DMS 273 (cell line): Measurements from ENCODE around the gene EEA1.

Source experiments
- DNase-seq: peaks from one replicate; lab custom pipeline; 2025; ENCODE audit not compliant: unreplicated experiment; lab: John Stamatoyannopoulos, UW

The EEA1 gene

DNA sequence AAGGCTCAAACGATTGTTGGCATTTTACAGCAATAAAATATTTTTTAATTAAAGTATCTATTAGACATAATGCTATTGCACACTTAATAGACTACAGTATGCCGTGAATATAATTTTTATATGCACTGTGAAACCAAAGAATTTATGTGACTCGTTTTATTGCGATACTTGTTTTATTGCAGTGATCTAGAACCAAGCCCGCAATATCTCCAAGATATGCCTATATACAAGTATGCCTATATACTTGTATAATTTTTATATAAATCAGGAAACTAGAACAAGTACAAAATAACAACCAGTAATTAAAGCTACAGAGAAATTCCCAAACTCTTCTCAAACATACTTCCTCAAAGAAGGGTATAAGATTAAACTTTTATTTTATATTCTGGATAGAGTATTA, 31.3 kb downstream of the EEA1 start:
- no peak for DNase-seq

DNA sequence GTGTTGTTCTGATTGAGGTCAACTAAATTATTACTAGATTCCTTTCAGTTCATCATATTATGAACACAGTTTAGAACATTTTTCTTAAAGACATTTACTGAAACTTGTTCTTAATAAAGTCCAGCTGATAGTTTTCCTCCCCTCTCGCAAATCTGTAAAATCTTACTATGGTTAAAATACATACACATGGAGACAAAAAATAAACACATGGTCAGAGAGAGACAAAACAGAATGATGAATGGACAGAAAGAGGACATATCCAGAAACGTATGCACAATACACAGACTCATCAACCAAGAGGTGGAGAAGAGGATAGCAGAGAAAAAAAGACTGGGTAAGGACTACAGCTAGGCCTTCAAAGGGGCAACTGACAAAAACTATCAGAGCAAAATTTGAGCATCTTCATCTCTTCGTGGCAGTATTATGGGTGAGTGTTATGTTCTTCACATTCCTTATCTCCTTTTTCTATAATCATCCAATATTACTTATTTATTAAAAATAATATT, 38.4 kb downstream of the EEA1 start:
- no peak for DNase-seq

DNA sequence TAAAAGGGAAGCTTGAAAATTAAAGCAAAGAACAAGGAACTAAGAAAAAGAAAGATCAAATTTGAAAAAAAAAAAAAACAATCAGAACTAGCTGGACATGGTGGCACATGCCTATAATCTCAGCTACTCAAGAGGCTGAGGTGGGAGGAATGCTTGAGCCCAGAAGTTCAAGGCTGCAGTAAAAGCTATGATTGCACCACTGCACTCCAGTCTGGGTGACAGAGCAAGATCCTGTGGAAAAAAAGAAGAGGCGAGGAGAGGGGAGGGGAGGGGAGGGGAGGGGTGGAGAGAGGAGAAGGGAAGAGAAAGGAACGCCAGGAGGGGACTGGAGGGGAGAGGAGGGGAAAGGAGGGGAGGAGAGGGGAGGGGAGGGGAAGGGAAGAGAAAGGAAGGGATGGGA, 43.0 kb downstream of the EEA1 start:
- DNase-seq = no peak

DNA sequence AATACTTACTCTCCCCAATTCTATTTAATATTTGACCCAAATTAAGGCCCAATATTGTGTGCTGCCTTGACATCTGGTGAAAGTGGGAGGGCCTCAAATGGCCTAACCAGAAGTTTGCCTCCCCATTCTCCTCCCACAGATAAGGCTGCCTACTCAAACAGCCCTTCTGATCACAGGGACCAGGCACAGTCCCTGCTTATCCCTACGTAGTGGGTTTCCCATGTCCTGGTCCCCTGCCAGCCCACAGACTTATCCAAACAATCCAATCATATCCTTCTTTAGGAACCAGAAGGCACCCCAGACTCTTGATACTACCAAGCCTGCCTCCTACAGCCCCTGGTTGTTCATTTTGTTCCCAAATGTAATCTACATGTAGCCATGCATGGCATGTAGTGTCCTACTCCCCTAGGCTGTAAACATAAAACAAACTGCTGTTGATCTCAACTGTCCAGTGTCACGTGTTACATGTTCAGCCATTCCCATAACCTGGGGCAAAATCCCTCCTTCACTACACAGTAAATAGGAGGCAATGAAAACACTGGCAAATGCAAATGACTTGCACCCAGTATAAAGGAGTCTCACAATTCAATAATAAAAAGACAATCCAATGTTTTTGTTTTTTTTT, 49.3 kb downstream of the EEA1 start:
- no peak for DNase-seq

DNA sequence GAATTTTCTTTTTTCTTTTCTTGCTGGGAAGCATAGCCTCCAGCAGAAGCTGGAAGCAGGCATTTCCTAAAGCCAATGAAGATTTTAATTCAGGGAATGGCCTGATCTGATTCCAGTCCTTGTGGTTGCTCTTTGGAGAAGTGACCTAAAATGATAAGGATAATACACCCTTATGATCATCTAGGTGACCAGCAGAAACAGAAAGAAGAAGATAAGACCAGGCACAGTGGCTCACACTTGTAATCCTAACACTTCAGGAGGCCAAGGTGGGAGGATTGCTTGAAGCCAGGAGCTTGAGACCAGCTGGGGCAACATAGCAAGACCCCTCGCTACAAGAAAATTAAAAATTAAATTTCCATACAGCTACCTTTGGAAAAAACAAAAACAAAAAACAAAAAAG, 51.2 kb downstream of the EEA1 start:
- DNase-seq = no peak

DNA sequence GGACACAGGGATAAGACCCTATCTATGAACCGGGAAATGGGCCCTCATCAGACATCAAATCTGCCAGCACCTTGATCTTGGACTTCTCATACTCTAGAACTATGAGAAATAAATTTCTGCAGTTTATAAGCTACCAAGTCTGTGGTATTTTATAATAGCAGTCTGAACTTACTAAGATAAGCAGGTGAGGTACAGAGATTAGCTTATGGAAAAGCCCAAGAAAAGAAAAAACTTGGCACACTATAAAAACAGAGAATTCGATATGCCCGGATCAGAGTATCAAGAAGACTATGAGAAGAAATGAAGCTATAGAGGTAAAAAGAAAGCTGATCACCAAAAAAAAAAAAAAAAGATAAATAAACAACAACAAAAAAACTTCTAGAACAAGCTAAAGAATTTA, 52.6 kb downstream of the EEA1 start:
- DNase-seq = no peak

DNA sequence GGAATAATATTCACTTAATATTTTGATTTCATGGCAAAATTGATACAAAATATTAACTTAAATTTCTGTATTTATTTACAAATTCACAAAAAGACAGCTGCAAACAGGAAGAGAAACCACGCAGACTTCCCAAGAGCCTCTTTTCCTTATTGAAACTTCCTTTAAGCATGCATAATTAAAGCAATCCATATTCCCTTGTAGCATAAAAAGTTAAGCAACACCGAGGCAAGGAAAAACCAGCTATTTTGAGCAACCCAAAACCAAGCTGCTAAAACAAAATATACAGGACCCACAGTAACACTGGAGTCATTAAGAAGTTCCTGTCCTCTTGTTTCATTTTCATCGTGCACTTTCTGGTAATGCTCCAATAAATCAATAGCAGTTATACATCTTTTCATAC, 58.0 kb downstream of the EEA1 start:
- DNase-seq = no peak

DNA sequence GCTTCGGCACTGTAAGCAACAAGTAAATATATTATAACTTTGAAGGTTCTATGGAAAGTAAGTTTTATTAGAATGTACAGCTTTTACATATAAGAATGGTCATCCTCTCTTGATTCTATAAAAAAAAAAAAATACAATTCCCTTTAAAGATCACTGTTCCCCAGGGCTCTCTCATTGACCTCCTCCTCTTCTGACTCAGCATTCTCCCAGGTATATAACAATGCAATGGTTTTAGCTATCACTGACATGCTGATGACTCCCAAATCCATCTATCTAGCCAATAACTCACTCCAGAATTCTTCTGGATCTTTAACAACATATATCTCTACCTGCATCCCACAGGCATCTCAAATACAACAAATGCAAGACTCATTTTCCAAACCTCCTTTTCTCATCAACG, 62.7 kb downstream of the EEA1 start:
- no peak for DNase-seq

DNA sequence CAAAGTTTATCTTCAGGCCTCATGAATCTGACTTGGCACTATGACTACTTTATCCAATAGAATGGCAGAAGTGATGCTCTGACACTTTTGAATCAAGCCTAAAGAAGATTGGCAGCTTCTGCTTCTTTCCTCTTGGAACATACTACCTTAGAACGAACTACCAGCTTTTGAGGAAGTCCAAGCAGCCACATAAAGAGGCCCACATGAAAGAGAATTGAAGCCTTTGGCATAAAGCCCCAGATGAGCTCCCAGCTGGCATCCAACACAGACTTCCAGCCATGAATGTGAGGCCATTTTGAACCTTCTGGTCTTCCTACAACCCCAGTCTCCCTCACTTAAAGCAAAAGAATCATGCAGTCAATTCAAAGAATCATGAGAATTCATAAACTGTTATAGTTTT, 65.8 kb downstream of the EEA1 start:
- DNase-seq = no peak

DNA sequence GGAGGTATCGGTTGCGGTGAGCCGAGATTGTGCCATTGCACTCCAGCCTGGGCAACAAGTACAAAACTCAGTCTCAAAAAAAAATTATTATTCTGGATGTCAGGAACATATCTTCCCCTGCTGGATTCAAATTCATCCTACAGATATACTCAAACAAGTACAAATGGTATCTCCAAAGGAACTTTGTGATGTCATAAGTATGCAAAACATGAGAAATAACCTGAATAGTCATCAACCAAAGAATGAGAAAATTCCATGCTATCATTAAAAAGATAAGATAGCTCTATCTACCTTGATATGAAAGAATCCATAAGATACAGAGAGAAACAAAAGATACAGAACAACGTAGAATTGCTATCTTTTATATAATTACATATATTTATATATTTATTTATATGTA, 67.7 kb downstream of the EEA1 start:
- DNase-seq = no peak

DNA sequence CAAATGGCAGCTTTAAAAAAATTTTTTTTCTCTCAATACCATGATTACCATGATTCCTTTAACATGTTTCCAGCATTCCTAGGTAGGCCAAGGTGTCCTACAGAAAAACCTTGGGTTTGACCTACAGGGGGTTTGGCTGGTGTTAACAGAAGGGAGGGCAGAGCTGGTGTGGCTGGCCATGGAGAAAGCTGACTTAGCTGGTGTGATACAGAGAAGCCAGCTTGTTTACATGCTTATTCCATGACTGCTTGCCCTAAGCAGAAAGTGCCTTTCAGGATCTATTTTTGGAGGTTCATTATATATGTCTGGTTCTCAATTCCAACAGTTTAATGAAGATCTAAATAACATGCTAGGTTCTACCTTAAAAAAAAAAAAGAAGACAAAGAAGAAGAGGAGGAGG, 68.6 kb downstream of the EEA1 start:
- no peak for DNase-seq

DNA sequence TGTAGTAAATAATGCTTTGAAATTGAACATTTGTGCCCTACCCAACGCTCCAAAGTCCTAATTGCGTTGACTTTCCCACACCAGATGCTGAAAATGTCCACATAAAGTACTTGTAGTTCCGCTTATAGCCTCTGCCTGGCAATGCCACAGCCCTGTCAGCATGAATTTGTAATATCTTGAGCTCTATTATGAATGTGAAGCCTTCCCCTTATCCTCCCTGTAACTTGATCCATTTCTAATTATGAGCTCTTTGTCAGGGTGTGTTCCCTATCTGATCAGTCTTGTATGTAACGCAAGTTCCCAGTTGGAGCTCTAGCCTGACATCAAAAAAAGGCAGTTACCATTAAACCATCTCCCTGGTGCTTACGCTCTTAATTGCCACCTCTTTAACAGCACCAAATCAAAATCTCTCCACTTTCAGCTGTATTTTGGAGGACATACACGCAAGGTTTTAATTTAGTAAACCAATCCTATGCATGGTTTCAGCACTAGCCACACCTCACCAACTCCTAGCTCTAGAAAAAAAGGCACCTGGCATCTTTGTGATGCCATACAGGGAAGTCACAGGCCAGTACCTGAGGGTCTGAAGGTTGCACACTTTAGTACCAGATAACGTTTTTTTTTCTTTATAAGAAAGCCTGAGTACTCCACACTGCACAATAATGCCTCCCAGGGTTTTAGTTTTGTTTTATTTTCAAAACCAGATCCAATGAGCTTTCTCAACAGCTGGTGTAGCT, 69.3 kb downstream of the EEA1 start:
- peak; percentile 2 for DNase-seq

DNA sequence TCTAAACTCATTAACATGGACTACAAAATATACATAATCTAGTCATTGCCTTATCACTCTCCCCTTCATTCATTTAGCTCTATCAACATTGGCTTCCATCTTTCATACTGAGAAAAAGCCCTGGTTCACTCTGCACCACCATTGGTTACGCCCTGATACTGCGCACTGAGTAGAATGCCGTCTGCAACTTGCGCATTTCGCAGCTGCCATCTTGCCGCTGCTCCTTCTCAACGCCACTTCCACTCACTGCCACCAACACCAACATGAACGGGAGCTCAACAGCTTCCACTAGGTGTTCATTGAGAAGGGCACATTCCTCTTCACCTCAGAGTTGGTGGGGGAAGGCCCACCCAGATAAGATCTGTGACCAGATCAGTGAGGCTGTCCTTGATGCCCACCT, 71.3 kb downstream of the EEA1 start:
- no peak for DNase-seq

DNA sequence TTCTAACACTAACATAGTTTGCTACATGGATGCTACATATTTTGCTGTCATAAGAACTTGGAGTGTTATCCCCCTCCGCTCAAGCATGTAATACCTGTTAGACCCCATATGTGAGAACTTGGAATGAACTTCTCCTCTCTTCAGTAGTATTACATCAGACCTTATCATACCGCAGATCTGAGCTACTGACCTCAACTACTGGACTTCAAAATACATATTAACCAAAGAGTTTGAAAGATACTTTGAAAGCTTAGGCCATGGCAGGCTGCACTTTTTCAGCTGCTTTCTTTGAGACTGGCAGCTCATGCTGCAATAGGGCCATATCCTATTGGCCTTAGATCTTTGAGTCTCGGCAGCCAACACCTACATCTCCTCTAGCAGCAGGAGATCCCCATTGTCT, 74.8 kb downstream of the EEA1 start:
- no peak for DNase-seq

DNA sequence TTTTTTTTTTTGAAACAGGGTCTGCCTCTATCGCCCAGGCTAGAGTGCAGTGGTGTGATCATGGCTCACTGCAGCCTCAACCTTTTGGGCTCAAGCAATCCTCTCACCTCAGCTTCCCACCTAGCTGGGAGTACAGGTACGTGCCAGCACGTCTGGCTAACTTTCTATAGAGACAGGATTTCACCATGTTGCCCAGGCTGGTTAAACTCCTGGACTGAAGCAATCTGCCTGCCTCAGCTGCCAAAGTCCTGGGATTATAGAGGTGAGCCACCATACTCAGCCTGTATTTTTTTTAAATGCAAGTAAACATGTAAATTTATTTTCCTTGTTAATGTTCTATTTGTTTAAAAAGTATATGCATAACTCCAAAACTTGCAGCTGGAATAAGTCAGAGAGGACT, 80.4 kb downstream of the EEA1 start:
- no peak for DNase-seq

DNA sequence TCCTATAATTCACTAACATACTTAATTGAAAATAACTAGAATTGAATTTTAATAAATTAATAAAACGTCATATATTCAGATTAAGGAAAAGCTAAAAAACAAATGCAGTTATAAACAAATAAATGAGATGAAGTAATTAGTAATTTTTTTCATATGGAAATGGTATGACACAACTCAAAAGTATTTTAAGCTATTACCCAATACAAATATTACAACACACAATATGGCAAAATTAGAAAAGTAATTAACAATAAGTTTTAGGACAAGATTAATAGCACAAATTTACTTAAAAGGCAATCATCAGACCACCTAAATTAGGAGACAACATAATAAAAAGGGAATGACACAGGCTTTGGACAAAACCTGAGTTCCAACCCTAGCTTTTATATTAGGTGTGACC, 81.7 kb downstream of the EEA1 start:
- DNase-seq = no peak

DNA sequence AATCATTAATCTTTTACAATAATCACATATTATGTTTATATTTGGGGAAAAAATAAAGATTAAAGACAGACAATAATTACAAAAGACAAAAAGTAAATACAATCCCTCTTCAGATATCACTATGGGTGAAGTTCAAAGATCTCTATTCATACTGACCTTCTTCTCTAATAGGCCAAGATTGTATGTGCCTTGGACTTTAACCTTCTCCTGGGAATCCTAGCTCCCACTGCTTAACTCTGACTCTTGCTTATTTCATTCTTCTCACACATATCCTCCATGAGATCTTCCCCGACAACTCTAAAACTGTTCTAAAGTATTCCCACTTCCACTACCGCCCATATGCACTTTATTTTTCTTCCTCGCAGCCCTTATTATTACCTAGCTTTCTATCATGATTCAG, 83.8 kb downstream of the EEA1 start:
- DNase-seq = no peak

DNA sequence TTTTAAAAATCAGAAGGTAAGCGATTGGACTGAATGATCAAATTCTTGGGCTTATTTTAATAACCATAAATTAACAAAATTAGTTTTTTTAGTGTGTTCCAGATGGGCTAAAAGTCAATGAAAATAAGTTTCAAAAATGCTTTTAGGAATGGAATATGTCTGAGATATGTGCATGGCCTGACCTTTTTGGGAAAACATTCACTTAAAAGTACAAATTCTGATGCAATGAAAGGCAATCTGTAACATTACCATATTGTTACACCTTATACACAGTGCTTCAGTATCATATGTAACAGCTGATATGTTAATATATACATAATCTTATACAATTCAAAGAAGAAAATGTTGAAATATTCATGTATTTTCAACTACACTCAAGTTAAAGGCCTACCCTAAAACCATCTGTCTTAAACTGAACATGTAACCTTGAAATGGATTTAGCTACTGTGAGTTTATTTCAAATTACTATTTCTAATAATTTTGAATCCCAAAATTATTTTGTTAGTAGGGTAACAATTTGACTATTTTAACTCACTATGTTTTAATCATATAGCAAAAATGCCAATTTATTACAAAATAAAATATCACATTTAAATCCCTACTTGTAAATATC, 84.8 kb downstream of the EEA1 start:
- DNase-seq = no peak

DNA sequence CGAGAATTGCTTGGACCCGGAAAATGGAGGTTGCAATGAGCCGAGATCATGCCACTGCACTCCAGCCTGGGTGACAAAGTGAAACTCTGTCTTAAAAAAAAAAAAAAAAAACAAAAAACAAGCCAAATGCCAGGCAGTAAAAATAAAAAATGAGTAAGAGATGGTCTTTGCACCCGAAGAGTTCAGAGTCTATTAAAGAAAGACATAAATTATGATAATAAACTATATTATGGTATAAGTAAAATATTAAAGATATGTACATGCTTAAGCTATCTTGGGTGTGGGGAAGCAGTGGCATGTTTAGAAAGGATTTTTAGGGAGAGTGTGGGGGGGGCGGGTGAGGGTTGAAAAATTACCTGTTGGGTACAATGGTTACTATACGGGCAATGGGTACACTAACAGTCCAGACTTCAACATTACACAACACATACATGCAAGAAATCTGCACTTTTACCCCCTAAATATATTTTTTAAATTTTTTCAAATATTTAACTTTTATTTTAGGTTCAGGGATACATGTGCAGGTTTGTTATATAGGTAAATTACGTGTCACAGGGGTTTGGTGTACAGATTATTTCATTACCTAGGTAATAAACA, 99.3 kb downstream of the EEA1 start:
- DNase-seq = no peak

DNA sequence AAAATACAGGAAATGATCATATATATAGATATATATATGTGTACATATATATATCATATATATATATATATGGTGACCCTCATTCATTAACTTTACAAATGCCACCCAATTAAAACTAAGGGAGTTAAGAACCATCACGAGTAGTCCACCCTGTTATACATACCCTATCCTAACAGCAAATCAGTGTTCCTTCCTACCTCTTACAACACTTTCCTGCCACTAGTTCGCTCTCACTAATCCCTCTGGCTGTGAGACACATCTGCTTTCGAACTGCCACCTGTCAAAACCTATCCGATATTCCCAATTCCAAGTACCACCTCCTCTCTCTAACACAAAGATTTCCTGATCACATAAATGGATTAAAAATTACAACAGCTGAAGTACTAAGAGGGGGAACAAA, 100.5 kb downstream of the EEA1 start:
- DNase-seq = peak; percentile 4

DNA sequence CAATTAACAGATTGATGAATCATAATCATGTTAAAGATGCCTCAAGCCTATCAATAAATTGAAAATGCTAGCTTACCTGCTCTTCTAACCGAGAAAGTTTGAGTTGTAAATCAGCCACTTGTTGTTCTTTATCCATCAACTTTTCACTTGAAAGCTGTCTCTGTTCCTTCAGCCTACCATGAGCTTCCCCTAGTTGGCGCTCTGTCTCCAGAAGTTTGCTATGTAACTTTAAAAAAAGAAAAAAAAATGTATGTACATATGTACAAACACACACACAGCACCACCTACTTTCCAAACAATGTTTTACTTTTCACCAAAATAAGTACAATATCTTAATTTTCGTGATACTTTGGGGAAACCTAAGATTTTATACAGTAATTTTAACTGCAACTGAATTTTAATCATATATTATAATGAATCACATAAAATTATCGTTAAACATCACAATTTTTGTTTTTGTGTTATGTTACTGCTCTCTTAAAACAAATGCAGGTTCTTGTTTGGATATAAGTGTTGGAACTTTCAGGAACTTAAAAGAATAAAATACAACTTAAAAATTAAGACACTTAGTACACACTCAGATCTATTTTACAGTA, 101.2 kb downstream of the EEA1 start:
- DNase-seq = peak; percentile 27

DNA sequence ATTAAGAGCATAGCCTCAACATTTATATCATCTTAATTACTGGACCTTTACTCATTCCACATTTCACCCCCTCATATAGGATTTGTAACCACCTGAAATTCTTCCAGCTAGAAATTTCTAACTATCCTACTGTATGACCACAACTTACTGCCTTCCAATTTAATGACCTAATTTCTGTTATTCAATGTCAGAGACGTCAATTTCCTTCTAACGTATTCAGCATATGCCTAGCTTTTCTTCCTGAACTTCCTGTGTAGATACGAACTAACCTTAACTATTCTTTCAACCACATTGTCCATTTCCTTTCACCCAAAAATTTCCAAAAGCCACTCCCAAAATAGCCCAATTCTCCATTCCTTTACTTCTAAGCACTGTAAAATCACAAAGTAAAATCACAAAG, 108.0 kb downstream of the EEA1 start:
- no peak for DNase-seq
